GM20000 (cell line): ENCODE data around the gene IGSF22.

Experiments used
- DNase-seq: peaks from one replicate; pipeline ENCODE4 v3.0.0; 2012; ENCODE audit warnings: low spot score
- TF ChIP-seq, protein P1 (sequence below): IDR thresholded peaks from 2 replicates; pipeline ENCODE4 v1.5.1; 2012; ENCODE audit warnings: mild to moderate bottlenecking, control low read depth; ENCODE audit errors: extremely low read depth, missing control alignments

Gene IGSF22

DNA sequence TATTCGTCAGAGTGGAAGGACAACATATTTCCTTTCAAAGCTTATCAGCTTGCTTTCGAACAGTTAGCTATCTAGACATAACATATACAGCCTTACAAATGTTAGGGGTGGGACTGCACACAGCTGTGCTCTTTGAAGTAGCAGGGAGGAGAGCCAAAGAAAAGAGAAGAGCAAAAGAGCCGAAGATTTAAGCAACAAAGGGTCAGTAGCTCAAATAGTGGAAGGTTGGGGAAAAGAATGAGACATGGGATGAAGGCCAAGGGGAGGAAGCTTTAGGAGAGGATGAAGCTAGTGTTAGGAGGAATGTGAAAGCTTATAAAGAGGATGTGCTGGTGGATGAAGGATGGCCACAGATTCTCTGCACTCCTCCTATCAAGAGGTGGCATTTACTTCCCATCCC, 31.8 kb upstream of the IGSF22 start:
- DNase-seq: no peak
- TF ChIP-seq, protein P1, sequence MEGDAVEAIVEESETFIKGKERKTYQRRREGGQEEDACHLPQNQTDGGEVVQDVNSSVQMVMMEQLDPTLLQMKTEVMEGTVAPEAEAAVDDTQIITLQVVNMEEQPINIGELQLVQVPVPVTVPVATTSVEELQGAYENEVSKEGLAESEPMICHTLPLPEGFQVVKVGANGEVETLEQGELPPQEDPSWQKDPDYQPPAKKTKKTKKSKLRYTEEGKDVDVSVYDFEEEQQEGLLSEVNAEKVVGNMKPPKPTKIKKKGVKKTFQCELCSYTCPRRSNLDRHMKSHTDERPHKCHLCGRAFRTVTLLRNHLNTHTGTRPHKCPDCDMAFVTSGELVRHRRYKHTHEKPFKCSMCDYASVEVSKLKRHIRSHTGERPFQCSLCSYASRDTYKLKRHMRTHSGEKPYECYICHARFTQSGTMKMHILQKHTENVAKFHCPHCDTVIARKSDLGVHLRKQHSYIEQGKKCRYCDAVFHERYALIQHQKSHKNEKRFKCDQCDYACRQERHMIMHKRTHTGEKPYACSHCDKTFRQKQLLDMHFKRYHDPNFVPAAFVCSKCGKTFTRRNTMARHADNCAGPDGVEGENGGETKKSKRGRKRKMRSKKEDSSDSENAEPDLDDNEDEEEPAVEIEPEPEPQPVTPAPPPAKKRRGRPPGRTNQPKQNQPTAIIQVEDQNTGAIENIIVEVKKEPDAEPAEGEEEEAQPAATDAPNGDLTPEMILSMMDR: no peak

DNA sequence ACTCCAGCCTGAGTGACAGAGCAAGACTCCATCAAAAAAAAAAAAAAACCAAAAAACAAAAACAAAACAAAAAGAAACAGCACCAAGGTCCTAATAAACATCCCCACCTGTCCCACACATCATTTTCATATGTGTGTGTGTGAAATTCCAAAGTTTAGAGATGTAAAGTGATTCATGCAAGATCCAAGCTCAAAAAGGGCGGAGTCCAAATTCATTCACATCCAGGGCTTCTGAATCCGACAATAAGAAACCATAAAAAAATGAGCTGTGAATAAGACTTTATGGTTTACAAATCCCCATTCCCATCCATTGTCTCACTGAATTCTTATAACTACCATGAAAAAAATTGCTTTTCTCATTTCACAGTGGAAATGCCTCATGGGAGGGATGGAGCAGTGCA, 30.9 kb upstream of the IGSF22 start:
- TF ChIP-seq, protein P1: no peak
- DNase-seq: no peak

GRCh38 chr11:18754308-18754707, 28.3 kb upstream of the IGSF22 start:
- TF ChIP-seq, protein P1: no peak
- DNase-seq: no peak

DNA sequence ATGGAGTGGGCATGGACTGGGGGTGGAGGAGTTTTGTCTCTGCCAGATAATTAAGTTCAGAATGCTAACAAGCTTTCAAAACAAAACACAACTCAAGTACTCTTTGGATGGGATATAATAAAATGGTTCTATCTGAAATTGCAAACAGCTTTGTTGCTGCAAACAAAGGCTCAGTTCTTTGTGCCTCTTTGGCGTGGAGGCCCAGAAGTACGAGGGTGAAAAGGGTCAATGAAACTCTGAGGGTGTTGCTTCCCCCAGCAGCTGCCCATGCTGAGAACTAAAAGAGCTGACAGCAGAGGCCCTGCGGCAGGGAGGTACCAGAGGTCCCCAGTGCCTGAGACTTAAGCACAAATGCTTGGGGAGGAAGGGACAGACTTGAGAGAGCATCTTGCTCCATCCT, 26.5 kb upstream of the IGSF22 start:
- DNase-seq: no peak
- TF ChIP-seq, protein P1: no peak

- DNase-seq: no peak
- TF ChIP-seq, protein P1: no peak
Observed at GRCh38 chr11:18750944-18751343, 25.0 kb upstream of the IGSF22 start.

- DNase-seq: no peak
- TF ChIP-seq, protein P1: no peak
Observed at GRCh38 chr11:18749681-18750319, 23.8 kb upstream of the IGSF22 start.

- TF ChIP-seq, protein P1: no peak
- DNase-seq: no peak
Observed at GRCh38 chr11:18748766-18749365, 22.9 kb upstream of the IGSF22 start.
